HG03280 (cell line): Measurements from ENCODE around the gene ZNF613.
"Not testable (repeated sequence)": the region's sequence is repeated elsewhere in the genome, so short reads cannot be mapped to it uniquely, and the experiment has no call there.

Experiments
- ATAC-seq: cut with Tn5 transposase; IDR thresholded peaks from one replicate; pipeline ENCODE4 v1.9.1; 2021; ENCODE audit warnings: mild to moderate bottlenecking, moderate library complexity; ENCODE audit not compliant: unreplicated experiment

Gene ZNF613

DNA sequence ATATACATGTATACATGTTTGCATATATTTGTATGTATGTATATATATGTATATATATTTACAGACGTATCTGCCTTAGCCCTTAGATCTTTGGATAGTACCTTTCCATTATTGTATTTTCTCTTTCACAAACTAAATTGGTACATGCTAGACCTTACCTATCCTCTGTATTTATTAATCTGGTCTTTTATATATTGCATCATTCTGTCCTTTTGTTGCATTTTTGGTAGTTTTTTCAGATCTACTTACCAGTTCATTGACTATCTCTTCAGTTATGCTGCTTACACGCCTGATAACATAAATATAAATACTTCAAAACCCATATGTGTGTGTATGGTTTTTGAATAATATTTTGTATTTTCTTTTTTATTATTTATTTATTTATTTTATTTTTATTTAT, 11.7 kb downstream of the ZNF613 start:
- no peak for ATAC-seq

DNA sequence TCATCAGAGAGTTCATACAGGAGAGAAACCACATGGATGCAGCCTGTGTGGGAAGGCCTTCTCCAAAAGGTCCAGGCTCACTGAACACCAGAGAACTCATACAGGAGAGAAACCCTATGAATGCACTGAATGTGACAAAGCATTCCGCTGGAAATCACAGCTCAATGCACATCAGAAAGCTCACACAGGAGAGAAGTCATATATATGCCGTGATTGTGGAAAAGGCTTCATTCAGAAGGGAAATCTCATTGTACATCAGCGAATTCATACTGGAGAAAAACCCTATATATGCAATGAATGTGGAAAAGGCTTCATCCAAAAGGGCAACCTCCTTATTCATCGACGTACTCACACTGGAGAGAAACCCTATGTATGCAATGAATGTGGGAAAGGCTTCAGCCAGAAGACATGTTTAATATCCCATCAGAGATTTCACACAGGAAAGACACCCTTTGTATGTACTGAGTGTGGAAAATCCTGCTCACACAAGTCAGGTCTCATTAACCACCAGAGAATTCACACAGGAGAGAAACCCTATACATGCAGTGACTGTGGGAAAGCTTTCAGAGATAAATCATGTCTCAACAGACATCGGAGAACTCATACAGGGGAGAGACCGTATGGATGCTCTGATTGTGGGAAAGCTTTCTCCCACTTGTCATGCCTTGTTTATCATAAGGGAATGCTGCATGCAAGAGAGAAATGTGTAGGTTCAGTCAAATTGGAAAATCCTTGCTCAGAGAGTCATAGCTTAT, 17.7 kb downstream of the ZNF613 start:
- ATAC-seq: no peak

DNA sequence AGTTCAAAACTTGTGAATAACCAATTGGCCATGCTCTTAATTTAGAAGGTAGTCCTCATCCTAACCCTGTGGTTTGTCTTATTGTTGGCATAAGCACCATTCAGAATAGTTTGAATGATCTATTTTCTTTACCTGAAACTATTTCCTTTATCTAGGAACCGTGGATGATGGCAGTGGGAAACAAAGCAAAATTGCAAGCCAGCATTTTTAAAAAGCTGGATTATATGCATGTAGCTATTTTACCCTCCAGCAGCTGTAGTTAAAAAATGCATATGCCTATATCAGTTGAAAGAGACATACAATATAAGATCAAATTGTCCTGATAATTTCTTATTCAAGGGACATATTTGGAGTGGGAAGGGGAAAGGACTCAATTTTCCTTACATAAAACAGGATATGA, 19.3 kb downstream of the ZNF613 start:
- no peak for ATAC-seq

DNA sequence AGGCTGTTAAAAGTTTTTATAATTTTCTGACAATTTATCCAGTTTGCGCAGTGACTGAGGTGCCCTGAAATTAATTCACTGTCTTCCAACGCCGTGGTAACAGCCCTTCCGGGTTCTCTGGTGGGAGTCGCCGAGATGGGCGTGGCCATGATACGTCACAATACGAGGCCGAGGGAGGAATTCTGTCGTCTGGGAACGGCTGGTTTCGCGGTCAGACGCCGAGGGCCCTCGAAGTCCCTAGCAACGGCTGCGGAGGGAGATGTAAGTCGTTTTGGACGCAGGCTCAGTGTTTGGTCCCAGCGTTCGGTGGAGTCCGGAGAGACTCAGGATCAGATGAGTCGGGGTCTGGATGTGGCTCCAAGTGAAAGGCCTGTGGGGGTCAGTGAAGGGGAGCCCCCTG, 21.7 kb downstream of the ZNF613 start:
- ATAC-seq: no peak

DNA sequence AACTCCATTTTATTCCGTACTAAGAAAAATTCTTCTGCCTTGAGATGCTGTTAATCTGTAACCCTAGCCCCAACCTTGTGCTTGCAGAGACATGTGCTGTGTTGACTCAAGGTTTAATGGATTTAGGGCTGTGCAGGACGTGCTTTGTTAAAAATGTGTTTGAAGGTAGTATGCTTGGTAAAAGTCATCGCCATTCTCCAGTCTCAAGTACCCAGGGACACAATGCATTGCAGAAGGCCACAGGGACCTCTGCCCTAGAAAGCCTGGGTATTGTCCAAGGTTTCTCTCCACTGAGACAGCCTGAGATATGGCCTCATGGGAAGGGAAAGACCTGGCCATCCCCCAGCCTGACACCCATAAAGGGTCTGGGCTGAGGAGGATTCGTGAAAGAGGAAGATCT, 30.6 kb downstream of the ZNF613 start:
- not testable (repeated sequence) for ATAC-seq

DNA sequence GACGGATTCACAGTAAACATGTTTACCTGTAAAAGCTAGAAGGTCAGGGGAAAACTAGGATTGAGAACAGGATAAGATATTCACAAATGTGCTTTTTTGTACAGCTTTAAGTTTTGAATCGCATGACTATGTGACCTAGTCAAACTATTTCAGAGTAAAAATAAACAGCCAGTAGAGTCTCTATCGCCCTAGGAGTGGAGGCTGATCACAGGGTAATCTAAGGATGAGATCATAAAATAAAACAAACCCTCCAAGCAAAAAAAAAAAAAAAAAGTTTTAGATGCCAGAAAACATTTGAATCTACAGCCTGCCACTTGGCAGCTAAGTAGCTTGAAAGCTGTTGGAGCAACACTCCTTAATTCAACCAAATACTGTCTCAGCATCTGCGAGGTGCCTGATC, 32.5 kb downstream of the ZNF613 start:
- no peak for ATAC-seq

DNA sequence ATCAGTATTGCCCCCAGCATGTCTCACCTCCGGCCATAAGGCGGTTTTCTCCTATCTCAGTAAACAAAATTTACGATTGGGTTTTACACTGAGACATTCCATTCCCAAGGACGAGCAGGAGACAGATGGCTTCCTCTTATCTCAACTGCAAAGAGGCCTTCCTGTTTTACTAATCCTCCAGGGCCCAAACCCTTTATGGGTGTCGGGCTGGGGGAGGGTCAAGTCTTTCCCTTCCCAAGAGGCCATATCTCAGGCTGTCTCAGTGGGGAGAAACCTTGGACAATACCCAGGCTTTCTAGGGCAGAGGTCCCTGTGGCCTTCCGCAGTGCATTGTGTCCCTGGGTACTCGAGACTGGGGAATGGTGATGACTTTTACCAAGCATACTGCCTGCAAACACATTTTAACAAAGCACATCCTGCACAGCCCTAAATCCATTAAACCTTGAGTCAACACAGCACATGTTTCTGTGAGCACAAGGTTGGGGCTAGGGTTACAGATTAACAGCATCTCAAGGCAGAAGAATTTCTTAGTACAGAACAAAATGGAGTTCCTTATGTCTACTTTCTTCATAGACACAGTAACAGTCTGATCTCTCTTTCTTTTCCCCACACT, 33.5 kb downstream of the ZNF613 start:
- ATAC-seq: not testable (repeated sequence)

DNA sequence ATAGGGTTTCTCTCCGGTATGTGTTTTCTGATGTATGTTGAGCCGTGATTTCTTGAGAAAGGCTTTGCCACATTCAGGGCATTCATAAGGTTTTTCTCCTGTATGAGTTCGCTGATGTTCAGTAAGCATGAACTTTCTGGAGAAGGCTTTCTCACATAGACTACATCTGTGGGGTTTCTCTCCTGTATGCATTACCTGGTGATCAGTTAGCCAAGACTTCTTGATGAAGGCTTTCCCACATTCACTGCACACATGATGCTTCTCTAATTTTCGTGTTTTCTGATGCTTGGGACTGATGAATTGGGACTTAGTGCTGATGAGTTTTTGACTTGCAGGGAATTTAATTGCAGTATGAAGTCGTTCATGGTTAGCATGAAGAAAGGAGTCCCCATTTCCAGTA, 38.3 kb downstream of the ZNF613 start:
- ATAC-seq: no peak

DNA sequence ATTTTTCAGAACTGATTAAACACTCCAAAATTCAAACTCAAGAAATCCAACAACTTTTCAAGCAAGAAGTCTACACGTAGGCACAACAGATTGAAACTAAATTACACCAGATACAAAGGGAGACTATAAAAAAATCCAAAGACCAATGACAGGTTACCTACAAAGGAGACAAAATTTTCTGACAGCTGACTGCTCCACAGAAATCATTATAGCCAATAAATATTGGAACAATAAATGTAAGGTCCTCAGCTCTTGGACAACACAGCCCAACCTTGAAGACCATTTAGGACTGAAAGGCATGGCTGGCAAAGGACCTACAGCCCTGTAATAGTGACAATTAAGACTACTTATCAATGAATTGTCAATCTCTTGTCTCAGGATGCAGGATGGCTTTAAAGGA, 43.4 kb downstream of the ZNF613 start:
- no peak for ATAC-seq

DNA sequence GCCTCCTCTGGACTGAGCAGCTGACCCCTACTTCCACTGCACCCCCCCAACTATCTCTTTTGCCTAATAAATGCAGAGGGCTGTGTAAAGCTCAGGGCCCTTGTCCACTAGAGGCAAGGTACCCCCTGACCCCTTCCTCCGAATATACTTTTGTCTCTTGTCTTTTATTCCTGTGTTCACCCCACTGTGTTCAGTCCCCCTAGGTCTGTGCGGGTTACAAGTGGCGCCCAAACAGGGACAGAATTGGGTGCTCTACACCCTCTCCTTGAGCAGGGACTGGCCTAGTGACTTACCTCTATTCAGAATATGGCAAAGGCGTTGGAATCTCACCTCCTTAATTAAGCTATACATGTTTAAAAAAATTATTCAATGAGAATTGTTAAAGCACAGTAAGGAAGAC, 44.4 kb downstream of the ZNF613 start:
- no peak for ATAC-seq

DNA sequence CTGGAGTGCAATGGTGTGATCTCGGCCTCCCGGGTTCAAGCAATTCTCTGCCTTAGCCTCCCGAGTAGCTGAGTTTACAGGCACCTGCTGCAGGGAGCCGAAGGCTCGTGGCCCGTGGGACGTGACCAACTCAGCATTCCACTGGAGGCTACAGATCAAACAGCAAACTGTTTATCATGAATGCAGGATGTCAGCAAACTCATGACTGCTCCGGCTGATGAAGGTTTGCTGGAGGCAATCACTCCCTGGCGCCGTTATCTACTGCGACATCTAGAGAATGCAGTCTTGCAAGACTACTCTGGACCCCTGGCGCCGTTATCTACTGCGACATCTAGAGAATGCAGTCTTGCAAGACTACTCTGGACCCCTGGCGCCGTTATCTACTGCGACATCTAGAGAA, 48.5 kb downstream of the ZNF613 start:
- not testable (repeated sequence) for ATAC-seq

DNA sequence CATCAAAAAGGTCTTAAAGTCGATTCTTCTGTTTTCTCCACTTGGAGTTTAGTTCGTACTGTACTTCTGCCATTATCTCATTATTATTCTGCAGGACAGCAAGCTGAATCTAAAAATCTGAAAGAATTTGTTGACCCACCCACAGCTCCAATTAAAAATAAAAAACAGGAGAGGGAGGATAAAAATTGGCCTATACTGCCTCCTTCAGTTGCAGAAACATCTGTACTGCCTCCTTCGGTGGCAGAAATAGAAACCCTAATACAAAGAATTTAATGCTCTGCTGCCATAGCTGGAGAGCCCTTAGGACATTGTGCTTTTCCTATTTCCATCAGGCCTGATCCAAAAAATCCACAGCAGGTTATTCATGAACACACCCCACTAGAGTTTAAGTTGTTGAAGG, 49.6 kb downstream of the ZNF613 start:
- no peak for ATAC-seq

DNA sequence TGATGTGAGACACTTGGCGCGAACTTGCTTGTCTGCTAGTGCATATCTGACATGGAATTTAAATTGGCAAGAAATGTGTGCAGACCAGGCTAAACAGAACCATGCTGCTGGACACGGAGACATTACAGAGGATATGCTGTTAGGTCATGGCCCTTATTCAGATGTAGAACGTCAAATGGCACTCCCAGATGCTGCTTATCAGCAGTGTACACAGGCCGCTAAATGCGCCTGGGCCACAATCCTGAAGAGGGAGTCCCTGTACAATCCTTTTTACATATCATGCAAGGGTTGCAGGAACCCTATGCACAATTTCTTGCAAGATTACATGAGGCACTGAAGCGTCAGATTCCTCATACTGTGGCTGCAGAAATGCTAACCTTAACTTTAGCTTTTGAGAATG, 50.1 kb downstream of the ZNF613 start:
- ATAC-seq: no peak

DNA sequence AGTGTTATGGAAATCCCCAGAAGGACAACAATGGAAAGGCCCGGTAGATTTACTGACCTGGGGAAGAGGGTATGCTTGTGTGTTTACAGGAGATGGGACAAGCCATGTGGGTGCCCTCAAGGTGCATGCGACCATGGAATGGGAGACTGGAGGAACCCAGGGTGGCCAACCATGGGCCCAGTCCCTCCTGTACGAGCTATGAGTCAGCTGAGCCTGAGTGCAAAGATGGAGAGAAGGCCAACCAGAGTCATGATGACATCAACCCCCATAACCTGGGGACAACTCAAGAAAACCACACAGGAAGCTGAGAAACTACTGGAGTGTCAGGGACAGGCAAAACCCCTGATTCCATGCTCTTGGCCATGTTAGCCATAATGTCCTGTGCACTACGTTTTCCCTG, 51.6 kb downstream of the ZNF613 start:
- ATAC-seq: no peak

DNA sequence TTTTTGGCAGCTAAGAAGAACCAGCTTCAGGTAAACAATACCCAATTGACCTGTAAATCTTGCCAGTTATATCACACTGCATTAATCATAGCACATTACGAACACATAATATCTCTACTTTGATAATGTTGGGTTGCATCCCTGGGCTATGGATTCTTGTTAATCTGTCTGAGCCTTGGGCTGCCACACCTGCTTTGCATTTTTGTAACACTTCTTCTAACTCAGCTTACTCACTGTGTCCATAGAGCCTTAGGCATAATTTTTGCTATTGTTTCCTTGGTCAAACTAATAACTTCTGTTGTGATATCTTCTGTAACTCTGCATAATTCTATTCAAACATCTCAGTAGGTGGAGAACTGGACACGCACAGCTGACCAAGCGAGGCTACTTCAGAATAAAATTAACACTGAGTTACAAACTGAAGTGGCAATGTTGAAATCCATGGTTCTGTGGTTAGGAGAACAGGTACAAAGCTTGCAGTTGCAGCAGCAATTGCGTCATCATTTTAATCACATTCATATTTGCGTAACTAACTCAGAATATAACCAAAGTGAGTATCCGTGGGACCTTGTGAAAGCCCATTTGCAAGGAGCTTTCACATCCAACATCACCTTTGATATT, 53.0 kb downstream of the ZNF613 start:
- ATAC-seq: no peak

DNA sequence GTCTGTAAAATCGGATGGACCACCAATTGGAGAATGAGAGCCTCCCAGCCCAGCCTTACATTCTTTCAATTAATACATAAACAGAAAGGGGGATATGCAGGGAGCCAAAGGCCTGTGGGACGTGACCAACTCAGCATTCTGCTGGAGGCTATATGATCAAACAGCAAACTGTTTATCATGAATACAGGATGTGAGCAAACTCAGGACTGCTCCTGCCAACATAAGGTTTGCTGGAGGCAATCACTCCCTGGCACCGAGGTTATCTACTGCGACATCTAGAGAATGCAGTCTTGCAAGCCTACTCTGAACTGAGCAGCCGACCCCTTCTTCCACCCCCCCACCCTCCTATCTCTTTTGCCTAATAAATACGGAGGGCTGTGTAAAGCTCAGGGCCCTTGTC, 53.7 kb downstream of the ZNF613 start:
- not testable (repeated sequence) for ATAC-seq

DNA sequence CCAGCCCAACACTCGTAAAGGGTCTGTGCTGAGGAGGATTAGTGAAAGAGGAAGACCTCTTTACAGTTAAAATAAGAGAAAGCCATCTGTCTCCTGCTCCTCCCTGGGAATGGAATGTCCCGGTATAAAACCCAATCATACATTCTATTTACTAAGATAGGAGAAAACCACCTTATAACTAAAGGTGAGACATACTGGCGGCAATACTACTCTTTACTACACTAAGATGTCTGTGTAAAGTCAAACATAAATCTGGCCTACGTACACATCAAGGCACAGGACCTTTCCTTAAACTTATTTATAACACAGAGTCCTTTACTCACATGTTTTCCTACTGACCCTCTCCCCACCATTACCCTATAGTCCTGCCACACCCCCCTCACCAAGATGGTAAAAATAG, 56.1 kb downstream of the ZNF613 start:
- no peak for ATAC-seq

DNA sequence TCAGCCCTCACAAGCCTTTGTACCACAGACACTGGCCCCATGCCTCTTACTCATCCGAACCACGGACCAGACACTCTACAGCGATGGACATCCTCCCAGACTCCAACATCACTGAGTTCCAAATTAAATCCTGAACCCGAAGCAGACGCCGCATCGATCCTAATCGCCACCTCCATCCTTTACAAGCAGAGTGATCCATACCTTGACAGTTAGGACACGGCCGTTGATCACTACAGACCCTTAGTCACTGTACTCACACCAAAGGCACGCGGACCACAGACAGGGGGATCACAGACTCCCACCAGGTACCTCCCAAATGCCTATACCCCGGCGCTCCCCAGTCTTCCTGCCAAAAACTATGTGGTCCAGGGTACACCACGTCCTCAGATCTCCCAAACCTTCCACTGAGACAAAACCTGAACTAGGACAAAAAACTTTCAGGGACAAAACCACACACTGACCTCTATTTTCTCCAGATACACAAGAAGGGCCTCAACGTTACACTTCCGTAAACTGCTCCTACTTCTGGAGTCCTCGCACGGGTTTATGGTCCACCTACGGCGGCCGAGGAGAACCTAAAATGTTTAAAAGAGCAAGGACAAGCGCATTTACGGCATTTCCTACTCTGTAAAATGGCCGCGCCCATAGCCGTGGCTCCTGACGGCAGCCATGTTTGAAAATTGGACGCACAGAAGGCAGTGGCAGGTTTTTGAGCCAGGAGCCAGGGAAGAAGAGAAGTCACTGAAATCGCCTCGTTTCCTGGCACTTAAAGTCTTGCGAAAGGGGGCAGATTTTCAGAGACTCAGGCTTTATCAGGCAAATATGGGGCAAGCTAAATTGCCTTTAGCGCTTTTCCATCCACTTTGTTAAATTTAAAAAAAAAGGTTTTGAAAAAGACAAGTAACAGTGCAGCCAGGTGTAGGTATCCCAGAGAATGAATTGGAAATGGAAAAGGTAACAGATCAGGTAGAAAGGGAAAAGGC, 59.3 kb downstream of the ZNF613 start, which contains the start of gene ZNF350:
ZNF350 (minus strand) TSS at position 532 of the 983 bp plus-strand sequence. CDS start 12,480 bp downstream, outside the sequence.
- ATAC-seq: peak; percentile 90

DNA sequence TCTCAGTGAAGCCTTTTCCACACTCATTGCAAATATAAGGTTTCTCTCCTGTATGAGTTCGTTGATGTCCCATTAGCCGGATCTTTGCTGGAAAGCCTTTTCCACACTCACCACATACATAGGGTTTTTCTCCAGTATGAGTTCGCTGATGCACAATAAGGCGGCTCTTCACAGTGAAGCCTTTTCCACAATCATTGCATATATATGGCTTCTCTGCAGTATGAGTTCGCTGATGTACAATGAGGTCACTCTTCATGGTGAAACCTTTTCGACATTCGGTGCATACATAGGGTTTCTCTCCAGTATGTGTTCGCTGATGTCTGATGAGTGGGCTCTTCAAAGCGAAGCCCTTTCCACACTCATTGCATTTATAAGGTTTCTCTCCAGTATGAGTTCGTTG, 66.2 kb downstream of the ZNF613 start:
- ATAC-seq: no peak

DNA sequence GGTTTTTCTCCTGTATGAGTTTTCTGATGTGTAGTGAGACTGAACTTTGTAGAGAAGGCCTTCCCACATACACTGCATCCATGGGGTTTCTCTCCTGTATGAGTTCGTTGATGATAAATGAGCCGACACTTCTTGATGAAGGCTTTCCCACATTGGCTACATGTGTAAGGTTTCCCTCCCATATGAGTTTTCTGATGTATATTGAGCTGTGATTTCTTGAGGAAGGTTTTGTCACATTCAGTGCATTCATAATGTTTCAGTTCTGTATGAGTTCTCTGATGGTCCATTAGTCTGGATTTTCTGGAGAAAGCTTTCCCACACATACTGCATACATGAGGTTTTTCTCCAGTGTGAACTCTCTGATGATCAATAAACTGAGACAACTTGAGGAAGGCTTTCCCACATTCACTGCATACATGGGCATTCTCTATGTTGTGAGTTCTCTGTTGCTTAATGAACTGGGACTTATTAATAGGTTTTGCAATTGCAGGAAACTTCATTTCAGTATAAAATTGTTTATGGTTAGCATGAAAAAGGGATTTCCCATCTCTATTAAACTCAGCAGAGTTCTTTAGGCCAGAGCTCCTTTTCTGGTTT, 66.9 kb downstream of the ZNF613 start:
- no peak for ATAC-seq
